NCI-H526 treated with DMSO at 0.1 percent for 48 hours (cell line): ENCODE results near the gene PPP6R2.
"Not testable (repeated sequence)": the region's sequence is repeated elsewhere in the genome, so short reads cannot be mapped to it uniquely, and the experiment has no call there.

ENCODE experiments used
- DNase-seq: peaks from one replicate; lab custom pipeline; 2025; lab: John Stamatoyannopoulos, UW

The PPP6R2 gene

DNA sequence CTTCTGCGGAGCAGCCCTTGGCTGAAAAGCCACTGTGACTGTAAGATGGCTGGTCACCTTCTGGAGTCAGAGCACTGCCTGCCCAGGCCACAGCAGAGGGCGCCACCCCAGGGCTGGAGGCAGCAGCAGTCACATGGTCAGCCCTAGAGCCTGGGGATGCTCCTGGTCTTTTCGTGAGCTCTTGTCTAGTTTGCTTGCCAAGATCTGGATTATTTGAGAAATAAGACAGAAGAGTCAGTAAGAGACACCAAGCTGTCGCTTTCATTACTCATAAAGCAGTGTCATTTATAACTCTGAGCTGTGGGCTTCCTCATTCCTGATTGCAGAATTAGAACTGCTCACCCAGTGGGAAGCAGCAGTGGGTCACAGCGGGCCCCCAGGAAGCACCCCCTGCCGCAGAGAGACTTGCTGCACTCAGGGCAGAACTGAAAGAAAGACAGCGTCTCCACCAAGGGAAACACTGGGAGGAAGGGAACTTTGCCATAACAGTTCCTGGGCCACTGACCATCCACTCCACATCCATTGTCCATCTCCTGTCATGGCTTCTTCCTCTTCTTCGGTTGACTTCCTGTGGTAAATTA lies 56.7 kb downstream of the PPP6R2 start:
- DNase-seq = no peak

DNA sequence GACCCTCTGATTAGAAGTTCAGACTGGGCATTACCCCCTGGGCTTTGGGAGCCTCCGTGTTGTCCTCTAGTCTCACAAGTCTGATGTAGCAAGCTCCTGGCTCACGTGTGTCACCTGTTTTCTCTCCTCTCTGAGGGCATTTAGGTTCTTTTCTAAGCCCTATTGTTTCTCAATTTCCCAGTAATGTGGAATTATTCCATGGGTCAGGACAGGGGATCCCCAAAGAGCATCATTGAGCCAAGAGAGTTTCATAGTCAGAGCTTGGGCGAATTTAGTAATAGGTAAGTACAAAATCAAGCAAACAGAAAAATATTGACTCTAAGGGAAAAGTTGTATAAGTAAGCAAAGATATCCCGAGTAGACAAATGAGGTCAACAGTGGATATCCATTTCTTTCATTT lies 57.3 kb downstream of the PPP6R2 start:
- DNase-seq = no peak

DNA sequence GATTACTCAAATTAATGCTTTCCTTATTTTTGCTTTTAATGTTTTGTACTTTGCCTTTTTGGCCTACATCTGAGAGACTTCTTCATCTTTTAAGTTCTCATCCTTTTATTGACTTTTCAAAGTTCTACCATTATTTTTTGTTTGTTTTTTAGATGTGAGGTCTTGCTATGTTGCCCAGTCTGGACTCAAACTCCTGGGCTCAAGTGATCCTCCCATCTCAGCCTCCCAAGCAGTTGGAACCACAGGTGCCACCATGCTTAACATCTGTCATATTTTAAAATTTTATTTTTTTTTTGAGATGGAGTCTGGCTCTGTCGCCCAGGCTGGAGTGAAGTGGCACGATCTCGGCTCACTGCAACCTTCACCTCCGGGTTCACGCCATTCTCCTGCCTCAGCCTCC lies 57.8 kb downstream of the PPP6R2 start:
- no peak for DNase-seq

DNA sequence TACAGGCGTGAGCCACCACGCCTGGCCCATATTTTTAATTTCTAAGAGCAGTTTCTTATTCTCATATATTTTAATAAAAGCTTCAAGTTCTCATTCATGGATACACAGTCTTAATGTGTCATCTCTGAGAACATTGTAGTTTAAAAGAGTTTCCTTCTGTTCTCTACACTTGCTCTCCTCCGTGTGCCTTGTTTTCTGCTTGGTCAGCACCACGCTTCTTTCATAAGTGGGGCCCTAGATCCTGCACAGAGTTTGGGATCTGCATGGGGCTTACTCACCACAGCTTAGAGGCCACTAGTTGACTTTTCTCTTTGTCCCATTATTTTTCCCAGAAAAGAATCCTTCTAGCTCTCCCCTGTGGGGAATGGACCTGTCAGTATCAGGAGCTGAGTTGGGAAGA lies 58.8 kb downstream of the PPP6R2 start:
- no peak for DNase-seq

DNA sequence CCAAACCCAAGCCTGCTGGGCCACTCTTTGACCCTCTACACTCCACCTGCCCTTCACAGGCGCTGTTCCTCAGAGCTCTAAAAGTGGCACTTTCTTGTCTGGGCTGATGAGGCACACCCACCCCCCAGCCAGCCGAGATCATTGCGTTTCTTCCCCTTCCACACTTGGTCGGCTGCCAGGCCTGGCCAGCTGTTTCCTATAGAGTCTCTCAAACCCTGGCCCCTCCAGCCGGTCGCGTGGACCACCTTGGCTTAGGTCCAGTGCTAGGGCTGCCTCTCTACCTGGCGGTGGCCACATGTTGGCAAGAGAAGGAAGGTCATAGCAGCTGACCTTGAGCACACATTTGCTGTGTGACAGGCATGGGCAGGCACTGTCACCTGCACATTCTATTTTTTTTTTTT lies 60.6 kb downstream of the PPP6R2 start:
- DNase-seq = no peak

DNA sequence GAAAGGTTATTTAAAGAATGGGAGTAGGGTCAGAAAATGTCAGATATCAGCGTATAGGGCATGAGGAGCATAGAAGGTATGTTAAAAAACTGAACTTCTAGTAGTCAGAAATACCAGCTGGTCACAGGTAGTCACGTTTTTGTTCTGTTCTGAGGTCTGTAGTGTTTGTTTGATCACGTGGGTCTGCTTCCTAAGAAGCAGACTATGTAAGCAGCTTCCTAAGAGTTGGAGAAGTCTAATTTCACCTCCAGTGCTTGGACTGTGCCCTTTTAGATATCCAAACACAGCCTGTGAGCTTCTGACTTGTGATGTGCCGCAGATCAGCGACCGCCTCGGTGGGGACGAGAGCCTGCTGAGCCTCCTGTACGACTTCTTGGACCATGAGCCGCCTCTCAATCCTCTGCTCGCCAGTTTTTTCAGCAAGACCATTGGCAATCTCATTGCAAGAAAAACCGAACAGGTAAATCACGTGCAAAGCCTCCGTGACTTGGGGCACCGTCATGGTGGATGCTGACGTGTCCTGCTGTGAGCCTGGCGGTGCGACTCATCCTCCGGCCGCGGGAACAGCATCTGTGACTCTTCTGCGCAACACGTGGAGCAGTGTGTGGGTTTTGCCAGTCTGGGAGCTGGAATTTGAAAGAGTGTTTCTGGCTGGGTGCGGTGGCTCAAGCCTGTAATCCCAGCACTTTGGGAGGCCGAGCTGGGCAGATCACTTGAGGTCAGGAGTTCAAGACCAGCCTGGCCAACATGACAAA lies 63.5 kb downstream of the PPP6R2 start:
- DNase-seq = no peak

DNA sequence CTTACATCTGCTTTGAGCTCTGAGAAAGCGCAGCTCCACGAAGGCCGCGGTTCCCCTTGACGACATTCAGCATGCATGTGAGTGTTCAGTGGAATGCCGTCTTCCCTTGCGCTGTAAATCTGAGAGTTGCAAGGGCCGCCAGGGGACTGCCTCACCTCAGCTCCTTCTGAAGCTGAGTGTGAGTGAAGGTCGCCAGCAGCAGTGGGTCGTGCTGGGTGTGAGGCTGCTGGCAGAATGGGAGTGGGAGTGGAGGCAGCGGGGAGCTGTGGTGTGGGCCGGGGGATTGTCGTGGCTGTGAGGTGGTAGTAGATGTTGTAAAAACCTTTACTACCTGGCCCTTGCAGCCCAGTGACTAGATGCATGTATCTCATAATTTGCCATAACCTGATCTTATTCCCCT lies 65.2 kb downstream of the PPP6R2 start:
- no peak for DNase-seq

DNA sequence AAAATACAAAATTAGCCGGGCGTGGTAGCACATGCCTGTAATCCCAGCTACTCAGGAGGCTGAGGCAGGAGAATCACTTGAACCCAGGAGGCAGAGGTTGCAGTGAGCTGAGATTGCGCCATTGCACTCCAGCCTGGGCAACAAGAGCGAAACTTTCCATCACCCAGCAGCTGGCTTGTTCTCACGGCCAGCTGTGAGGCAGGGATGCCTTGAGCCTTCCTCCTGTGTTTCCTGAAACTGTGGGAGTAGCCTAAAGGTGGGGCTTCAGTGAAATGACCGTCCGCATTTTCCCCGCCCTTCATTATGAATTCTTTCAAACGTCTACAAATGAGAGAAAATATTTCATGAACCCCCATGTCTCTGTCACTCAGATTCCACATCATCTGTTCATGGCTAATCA lies 65.8 kb downstream of the PPP6R2 start:
- not testable (repeated sequence) for DNase-seq

DNA sequence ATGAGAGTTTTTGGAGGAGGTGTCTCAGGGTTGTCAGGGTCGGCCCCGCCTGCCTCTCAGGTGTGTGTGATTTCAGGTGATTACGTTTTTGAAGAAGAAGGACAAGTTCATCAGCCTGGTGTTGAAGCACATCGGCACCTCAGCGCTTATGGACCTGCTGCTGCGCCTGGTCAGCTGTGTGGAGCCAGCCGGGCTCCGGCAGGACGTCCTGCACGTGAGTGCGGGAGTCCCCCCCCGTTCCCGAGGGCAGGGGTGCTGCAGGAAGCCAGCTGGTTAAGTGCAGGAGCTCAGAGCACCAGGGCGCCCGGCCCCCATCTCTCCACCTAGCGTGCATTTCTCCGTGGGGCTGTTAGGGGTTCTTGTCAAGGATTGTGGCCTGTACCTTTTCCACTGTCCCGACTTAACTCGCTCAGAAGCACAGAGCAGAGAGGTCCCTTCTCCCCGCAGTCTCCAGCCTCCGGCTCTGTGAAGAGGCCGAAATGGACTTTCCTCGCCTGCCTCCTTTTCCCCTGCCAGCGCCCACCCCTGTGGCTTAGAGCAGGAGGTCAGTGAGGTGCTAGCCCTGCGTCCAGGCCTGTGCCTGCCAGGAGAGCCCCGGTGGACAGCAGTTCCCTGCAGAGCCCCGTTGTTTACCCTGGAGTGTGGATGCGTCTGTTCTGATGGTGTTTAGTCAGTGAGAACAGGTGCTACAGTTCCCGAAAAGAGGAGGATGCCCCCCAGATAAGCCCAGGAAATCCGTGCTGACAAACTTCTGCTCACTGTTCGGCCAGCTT lies 71.5 kb downstream of the PPP6R2 start:
- no peak for DNase-seq

DNA sequence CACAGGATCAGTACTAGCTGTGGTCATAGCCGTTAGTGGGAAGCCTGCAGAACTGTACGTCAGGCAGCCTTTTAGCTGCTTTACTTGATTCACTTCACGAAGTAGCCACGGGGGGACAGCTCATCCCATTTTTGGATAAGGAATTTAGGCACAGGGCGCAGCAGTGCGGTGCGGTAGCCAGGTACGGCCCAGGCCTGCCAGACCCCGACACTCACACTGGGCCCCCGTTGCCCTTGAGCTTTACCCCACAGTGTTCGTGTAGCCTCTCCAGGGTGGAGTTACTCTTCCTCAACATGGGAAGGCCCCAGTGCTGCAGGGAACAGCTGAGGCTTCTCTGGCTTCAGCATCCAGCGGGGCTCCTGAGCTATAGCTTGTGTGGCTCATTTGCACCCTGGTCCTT lies 72.3 kb downstream of the PPP6R2 start:
- DNase-seq = no peak

DNA sequence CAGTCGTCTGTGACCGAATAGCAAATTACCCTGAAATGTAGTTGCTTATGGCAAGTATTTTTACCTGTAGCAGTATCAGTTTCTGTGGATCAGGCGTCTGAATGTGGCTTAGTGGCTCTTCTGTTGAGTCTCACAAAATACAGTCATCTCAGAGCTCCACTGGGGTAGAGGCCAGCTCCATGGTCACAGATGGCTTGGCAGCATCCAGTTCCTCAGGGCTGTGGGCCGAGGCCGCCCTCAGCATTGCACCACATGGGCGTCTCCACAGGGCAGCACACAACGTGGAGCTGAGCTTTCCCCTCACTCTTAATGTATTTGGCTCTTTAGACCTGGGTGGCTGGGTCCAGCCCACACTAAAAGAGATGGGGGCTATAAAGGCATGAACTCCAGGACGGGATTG lies 73.9 kb downstream of the PPP6R2 start:
- no peak for DNase-seq

DNA sequence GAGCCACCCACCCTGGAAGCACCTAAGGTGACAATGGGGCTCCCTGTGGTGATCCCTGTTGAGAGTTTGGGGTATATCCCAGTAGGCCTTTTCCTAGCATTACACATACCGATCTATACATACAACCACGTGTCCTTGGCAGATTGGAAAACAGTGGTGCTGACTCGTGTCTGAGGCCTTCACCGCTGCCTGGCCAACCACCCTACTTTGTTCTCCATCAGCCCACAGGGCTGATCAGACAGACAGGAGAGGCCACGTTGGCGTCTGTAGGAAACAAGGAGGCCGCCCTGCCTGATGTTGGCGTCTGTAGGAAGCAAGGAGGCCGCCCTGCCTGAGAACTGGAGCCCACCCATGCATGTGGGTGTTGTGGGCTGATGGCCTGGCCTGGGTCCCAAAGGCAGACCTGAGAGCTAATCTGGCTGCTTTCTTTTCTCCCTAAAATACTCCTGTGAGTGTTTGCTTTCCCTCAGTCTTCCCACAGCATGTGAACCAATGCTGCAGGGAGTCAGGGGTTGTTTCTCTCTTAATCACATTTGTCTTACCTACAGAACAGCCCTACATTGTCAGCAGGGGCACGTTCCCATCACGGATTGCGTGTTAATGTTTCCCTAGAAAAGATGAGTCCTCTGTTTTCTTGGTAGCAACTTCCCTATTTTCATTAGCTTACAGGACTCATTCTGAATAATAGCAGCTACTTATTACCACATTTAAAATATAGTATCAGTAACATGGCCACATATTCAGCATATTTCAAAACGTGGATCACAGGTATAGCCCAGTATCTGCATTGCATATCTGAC lies 74.5 kb downstream of the PPP6R2 start:
- DNase-seq = no peak

DNA sequence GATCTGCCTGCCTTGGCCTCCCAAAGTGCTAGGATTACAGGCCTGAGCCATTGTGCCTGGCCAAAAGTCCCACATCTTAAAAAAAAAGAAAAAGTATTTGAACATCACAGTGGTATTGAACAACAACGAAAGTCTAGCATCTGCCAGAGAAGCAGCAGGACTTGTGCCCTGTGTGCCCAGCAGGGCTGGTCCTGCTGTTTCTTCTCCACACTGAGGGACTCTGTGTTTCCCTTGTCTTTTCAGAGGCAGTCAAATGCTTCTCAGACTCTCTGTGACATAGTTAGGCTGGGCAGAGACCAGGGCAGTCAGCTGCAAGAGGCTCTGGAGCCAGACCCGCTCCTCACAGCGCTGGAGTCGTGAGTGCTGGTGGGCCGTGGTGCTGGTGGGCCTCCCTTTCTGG lies 75.5 kb downstream of the PPP6R2 start:
- no peak for DNase-seq

DNA sequence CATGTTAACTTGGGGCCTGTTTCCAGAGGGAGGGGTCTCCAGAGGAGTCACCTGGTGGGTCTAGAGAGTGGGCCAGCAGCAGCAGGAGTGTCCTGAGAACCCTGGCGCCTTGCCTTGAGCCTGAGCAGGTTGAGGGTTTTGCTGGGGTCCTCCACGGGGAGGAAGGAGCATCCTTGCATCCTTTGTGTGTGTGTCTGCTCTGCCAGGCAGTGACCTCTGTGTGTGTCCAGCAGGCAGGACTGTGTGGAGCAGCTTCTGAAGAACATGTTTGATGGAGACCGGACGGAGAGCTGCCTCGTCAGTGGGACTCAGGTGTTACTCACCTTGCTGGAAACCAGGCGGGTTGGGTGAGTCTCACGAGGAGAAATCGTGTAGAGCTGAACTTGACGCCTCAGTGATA lies 76.0 kb downstream of the PPP6R2 start:
- no peak for DNase-seq

DNA sequence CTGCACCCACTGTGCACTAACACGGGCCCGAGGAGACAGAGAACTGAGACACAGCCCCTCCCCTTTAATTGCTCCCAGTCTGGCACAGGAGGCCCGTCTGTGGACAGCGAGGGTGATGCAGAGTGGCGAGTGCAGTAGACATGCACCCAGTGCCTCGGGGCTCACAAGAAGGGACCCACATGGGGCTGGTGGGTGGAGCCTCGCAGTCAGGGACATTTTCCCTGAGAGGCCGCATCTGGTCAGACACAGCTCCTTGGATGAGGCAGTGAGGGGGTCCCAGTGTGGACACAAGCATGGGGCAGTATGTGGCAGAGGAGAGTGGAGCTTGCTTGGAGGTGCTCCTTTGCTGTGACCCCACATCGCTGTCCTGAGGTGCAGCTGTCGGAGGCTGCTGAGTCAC lies 76.9 kb downstream of the PPP6R2 start:
- no peak for DNase-seq

DNA sequence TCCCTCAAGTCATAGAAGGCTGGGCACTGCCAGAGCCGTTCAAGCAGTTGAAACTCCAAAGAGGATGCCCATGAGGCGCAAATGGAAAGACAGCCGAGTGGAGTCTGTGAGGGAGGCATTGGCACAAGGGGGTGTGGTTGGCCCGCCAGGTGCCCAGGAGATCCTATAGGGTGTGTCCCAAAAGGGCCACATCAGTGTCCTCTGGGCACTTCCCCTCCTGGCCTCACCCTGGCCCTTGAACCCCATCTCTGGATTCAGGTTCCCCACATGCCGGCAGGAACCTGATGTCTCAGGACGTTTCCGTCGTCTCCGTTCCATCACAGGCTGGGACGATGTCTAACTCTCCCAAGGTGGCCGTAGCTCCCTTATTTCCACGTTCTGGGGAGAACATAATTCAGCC lies 77.5 kb downstream of the PPP6R2 start:
- no peak for DNase-seq

DNA sequence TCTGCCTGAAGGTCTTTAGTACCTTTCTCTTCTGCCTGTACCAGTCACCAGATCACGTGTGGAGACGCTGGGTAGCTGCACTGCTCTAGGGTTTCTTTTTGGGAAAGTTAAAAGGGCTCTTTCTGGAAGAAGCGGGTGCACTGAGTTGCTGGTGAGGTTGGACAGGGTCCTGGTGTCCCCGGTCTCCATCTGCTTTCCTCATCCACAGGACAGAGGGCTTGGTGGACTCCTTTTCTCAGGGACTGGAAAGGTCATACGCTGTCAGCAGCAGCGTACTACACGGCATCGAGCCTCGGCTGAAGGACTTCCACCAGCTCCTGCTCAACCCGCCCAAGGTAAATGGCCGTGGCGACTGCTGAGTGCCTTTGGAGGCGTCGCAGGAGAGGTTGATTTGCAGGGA lies 78.9 kb downstream of the PPP6R2 start:
- no peak for DNase-seq

DNA sequence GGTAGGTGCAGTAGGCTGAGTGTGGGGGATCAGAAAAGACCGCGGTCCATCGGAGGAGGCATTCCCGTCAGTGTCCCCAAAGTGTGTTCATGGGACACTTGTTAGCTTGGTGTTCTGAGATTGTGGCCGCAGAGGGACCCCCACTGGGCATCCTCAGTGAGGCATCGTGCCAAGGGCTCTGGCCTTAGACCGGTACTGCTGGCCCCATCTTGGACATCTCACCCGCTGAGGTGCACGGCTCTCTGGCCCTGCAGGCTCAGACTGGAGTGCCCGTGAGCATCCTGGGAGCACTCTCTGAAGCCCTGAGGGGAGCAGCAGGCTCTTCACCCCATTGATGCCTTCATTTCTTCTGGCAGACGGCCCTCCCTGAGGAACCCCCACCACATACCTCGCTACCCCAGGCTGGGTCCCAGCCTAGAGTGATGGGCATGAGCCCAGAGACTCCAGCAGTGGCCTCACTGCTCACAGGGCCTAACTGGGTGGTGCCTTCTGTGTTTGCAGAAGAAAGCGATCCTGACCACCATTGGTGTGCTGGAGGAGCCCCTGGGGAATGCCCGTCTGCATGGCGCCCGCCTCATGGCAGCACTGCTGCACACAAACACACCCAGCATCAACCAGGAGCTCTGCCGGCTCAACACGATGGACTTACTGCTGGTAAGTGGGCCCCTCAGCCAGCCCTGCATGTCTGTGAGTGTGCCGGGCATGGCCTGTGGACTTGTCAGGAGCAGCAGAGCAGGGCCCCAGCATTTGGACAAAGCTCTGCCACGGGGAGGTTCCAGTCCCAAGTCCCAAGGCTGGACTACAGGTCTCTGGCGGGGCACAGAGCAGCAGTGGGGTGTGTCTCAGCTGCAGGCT lies 80.1 kb downstream of the PPP6R2 start:
- no peak for DNase-seq

DNA sequence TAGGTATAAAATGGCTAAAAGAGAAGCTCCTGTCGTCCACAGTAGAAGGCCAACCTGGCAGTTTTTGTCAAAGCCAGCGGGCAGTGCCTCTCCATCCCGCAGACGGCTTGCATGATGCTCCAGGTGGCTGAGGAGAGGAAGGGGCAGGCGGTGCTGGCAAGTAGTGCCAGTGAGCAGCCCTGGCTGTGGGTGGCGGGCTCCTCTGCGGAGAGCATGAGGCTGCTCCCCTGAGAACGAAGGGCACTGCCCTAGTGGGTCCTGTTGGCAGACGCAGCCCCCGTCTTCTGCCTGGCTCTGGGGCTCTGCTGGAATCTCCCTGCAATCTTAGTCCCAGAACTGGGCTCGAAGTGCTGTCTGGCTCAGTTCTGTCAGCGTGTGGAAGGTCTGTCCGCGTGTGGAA lies 80.8 kb downstream of the PPP6R2 start:
- DNase-seq = no peak

DNA sequence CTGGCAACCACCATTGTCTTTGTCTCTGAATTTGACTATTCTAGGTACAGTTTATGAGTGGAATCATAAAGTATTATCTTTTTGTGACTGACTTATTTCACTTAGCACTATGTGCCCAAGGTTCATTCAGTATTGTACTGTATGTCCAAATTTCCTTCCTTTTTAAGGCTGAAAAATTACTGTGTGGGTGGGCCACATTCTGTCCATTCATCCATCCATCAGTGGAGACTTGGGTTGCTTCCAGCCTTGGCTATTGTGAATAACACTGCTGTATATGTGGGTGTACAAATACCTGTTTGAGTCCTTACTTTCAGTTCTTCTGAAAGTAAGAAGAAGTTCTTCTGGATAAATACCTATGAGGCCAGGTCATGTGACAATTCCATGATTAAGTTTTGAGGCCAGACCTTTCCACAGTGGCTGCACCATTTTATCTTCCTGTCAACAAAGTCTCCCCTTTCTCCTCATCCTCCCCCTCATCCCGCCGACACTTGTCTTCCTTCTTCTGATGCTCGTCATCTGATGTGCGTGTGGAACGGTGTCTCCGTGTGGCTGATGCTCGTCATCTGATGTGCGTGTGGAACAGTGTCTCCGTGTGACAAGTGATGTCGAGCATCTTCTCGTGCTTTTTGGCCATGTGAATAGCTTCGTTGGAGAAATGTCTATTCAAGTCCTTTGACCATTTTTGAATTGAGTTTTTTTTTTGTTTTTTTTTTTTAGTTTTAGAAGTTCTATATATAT lies 82.2 kb downstream of the PPP6R2 start:
- no peak for DNase-seq
